Measurements from ENCODE around the gene TUBB3.

DNA sequence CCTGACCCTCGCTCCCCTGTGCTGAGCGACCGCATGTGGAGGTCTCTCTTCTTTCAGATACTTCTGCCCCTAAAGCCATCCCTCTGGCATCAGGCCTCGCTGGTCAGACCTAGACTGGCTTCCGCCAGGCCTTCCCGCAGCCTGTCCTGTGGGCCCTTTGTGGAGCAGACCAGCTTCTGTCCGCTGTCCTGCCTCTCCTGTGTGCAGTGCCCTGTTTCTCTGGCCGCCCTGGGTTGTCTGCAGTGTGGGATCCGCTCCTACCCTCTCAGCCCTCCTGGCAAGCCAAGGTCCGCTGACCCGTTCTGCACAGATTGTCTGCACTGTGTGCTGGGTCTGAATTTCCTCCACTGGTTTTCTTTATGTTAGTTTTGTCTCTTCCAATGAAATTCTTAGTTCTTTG, 25.9 kb upstream of the TUBB3 start:
- TF ChIP-seq, protein P1, sequence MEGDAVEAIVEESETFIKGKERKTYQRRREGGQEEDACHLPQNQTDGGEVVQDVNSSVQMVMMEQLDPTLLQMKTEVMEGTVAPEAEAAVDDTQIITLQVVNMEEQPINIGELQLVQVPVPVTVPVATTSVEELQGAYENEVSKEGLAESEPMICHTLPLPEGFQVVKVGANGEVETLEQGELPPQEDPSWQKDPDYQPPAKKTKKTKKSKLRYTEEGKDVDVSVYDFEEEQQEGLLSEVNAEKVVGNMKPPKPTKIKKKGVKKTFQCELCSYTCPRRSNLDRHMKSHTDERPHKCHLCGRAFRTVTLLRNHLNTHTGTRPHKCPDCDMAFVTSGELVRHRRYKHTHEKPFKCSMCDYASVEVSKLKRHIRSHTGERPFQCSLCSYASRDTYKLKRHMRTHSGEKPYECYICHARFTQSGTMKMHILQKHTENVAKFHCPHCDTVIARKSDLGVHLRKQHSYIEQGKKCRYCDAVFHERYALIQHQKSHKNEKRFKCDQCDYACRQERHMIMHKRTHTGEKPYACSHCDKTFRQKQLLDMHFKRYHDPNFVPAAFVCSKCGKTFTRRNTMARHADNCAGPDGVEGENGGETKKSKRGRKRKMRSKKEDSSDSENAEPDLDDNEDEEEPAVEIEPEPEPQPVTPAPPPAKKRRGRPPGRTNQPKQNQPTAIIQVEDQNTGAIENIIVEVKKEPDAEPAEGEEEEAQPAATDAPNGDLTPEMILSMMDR (IDR thresholded peaks at IDR 0.05), result no peak
- TF ChIP-seq EZH2 (IDR thresholded peaks at IDR 0.05; ENCODE audit: borderline replicate concordance, insufficient read depth, low read depth, low read length, poor library complexity, severe bottlenecking), result no peak

Measured in B cell (primary cell).